Fibroblast of skin of back (primary cell): ENCODE measurements around the gene BTBD16. TPM values are rescaled to one million over a fixed set of nuclear protein-coding genes. Genes with fewer than 3 reads are reported as not detected.
A peak's percentile ranks its signal among the peaks of the same experiment; 100 is the strongest.

Source experiments
- DNase-seq: peaks from one replicate; pipeline ENCODE4 v3.0.0-alpha.2; 2013
- polyA plus RNA-seq, 2 experiments: library from polyadenylated mRNA; unstranded; fragments of 120-200 nt; gene quantifications; one replicate each; pipeline ENCODE4 v1.2.1, GENCODE V29; 2013; ENCODE audit not compliant: insufficient read length in 2 of 2

BTBD16 gene
- polyA plus RNA-seq (2013, experiment 1 of 2; ENCODE audit: insufficient read length): not detected
- polyA plus RNA-seq (2013, experiment 2 of 2; ENCODE audit: insufficient read length): not detected

GRCh38 chr10:122271076-122271475 lies at the start of gene BTBD16:
BTBD16 (plus strand) TSS chr10:122271296; CDS start chr10:122275082, 3,786 bp downstream.
- no peak for DNase-seq

GRCh38 chr10:122221958-122222357 lies 49.1 kb upstream of the BTBD16 start:
- no peak for DNase-seq

GRCh38 chr10:122222638-122223037 lies 48.5 kb upstream of the BTBD16 start:
- DNase-seq: no peak

GRCh38 chr10:122224159-122224558 lies 46.9 kb upstream of the BTBD16 start:
- DNase-seq: no peak

- no peak for DNase-seq
Measured at GRCh38 chr10:122225330-122225729, 45.8 kb upstream of the BTBD16 start.

GRCh38 chr10:122227754-122228153 lies 43.3 kb upstream of the BTBD16 start:
- DNase-seq: no peak

- DNase-seq: no peak
Measured at GRCh38 chr10:122229666-122230065, 41.4 kb upstream of the BTBD16 start.

GRCh38 chr10:122230222-122230621 lies 40.9 kb upstream of the BTBD16 start:
- no peak for DNase-seq

GRCh38 chr10:122232769-122233168 lies 38.3 kb upstream of the BTBD16 start:
- peak; percentile 27 for DNase-seq

GRCh38 chr10:122233857-122234348 lies 37.2 kb upstream of the BTBD16 start:
- no peak for DNase-seq

GRCh38 chr10:122234416-122234815 lies 36.7 kb upstream of the BTBD16 start:
- no peak for DNase-seq

- no peak for DNase-seq
Measured at GRCh38 chr10:122236690-122237306, 34.3 kb upstream of the BTBD16 start.

- DNase-seq: no peak
Measured at GRCh38 chr10:122237331-122237990, 33.6 kb upstream of the BTBD16 start.

GRCh38 chr10:122239578-122240257 lies 31.4 kb upstream of the BTBD16 start:
- no peak for DNase-seq

GRCh38 chr10:122240401-122240800 lies 30.7 kb upstream of the BTBD16 start:
- no peak for DNase-seq

GRCh38 chr10:122241836-122242235 lies 29.3 kb upstream of the BTBD16 start:
- DNase-seq: no peak

GRCh38 chr10:122243550-122243949 lies 27.5 kb upstream of the BTBD16 start:
- DNase-seq: no peak

GRCh38 chr10:122244001-122244975 lies 26.8 kb upstream of the BTBD16 start:
- no peak for DNase-seq

GRCh38 chr10:122245136-122245535 lies 26.0 kb upstream of the BTBD16 start:
- DNase-seq: no peak

GRCh38 chr10:122245897-122246296 lies 25.2 kb upstream of the BTBD16 start:
- DNase-seq: no peak

GRCh38 chr10:122246830-122247520 lies 24.1 kb upstream of the BTBD16 start:
- DNase-seq: no peak
